HepG2 (cell line): ENCODE results near the gene UTS2R. TPM values are rescaled to one million over a fixed set of nuclear protein-coding genes. Genes with fewer than 3 reads are reported as not detected.

Experiments used
- AGO2 ChIP-seq: fragments of 200-400 bp; formaldehyde crosslinking; optimal IDR thresholded peaks from 2 replicates; pipeline ENCODE3; 2017; ENCODE audit warnings: mild to moderate bottlenecking, low read depth, low read length, moderate library complexity
- ETV6 ChIP-seq: sonication (generic); formaldehyde crosslinking; conservative IDR thresholded peaks from 2 replicates; pipeline ENCODE4 v1.4.0; 2020; ENCODE audit warnings: missing genetic modification reagents
- HCFC1 ChIP-seq: fragments of 150-350 bp; IDR thresholded peaks from 2 replicates; pipeline ENCODE4 v1.6.1; 2014; ENCODE audit warnings: low read depth, low read length
- HDAC1 ChIP-seq: sonication (generic); formaldehyde crosslinking; IDR thresholded peaks from 2 replicates; pipeline ENCODE4 v1.5.1; 2020; ENCODE audit warnings: mild to moderate bottlenecking, missing genetic modification reagents
- HOXA3 ChIP-seq: sonication (generic); formaldehyde crosslinking; IDR thresholded peaks from 2 replicates; pipeline ENCODE4 v1.5.0; 2020; ENCODE audit warnings: missing genetic modification reagents
- MED1 ChIP-seq: sonication (generic); formaldehyde crosslinking; IDR thresholded peaks from 2 replicates; pipeline ENCODE4 v1.4.0; 2020; ENCODE audit warnings: missing genetic modification reagents
- MED13 ChIP-seq: sonication (generic); formaldehyde crosslinking; IDR thresholded peaks from 2 replicates; pipeline ENCODE4 v1.5.0; 2020; ENCODE audit warnings: missing genetic modification reagents
- MEF2D ChIP-seq: sonication (generic); formaldehyde crosslinking; IDR thresholded peaks from 2 replicates; pipeline ENCODE4 v1.5.1; 2020; ENCODE audit warnings: mild to moderate bottlenecking, missing genetic modification reagents
- NR2C2 ChIP-seq: sonication (generic); formaldehyde crosslinking; IDR thresholded peaks from 2 replicates; pipeline ENCODE4 v1.4.0; 2020; ENCODE audit warnings: missing genetic modification reagents, mild to moderate bottlenecking, moderate library complexity, borderline replicate concordance
- PRMT3 ChIP-seq: sonication (generic); formaldehyde crosslinking; IDR thresholded peaks from 2 replicates; pipeline ENCODE4 v1.8.1; 2022; ENCODE audit warnings: low read depth, mild to moderate bottlenecking, moderate library complexity, missing genetic modification reagents, borderline replicate concordance
- SAFB2 ChIP-seq: sonication (generic); formaldehyde crosslinking; IDR thresholded peaks from 2 replicates; pipeline ENCODE4 v1.5.1; 2020; ENCODE audit warnings: missing genetic modification reagents, low read depth, mild to moderate bottlenecking, borderline replicate concordance
- SALL1 ChIP-seq: sonication (generic); formaldehyde crosslinking; IDR thresholded peaks from 2 replicates; pipeline ENCODE4 v1.8.0; 2022; ENCODE audit warnings: mild to moderate bottlenecking, missing genetic modification reagents
- SAP130 ChIP-seq: IDR thresholded peaks from 2 replicates; pipeline ENCODE4 v1.6.1; 2016; ENCODE audit warnings: low read depth
- SOX5 ChIP-seq: IDR thresholded peaks from 2 replicates; pipeline ENCODE4 v1.6.1; 2016; ENCODE audit warnings: borderline replicate concordance
- SP1 ChIP-seq, 2 experiments: fragments of 450-650 bp in 1 of 2; sonication (generic) in 1 of 2; formaldehyde crosslinking in 1 of 2; IDR thresholded peaks; 2 replicates each; pipeline versions ENCODE4 v1.4.0 to v1.6.1; 2016 to 2020; ENCODE audit warnings: missing genetic modification reagents in 1 of 2
- THYN1 ChIP-seq: sonication (generic); formaldehyde crosslinking; IDR thresholded peaks from 2 replicates; pipeline ENCODE4 v1.8.1; 2023; ENCODE audit warnings: low read depth, mild to moderate bottlenecking, moderate library complexity, missing genetic modification reagents, borderline replicate concordance
- WIZ ChIP-seq: sonication (generic); formaldehyde crosslinking; IDR thresholded peaks from 2 replicates; pipeline ENCODE4 v1.5.1; 2020; ENCODE audit warnings: mild to moderate bottlenecking, missing genetic modification reagents
- YEATS2 ChIP-seq: sonication (generic); formaldehyde crosslinking; IDR thresholded peaks from 2 replicates; pipeline ENCODE4 v1.4.0; 2020; ENCODE audit warnings: missing genetic modification reagents, borderline replicate concordance
- ZNF136 ChIP-seq: sonication (generic); formaldehyde crosslinking; IDR thresholded peaks from 2 replicates; pipeline ENCODE4 v1.8.1; 2022; ENCODE audit warnings: low read depth, mild to moderate bottlenecking, moderate library complexity, missing genetic modification reagents
- ZNF143 ChIP-seq: sonication (generic); formaldehyde crosslinking; IDR thresholded peaks from 2 replicates; pipeline ENCODE4 v1.4.0; 2020; ENCODE audit warnings: missing genetic modification reagents
- ZNF160 ChIP-seq: sonication (generic); formaldehyde crosslinking; IDR thresholded peaks from 2 replicates; pipeline ENCODE4 v1.8.0; 2022; ENCODE audit warnings: mild to moderate bottlenecking, inconsistent platforms, missing genetic modification reagents
- ZNF253 ChIP-seq: sonication (generic); formaldehyde crosslinking; IDR thresholded peaks from 2 replicates; pipeline ENCODE4 v1.8.0; 2022; ENCODE audit warnings: mild to moderate bottlenecking, missing genetic modification reagents, borderline replicate concordance
- ZNF572 ChIP-seq: sonication (generic); formaldehyde crosslinking; IDR thresholded peaks from 2 replicates; pipeline ENCODE4 v1.5.1; 2020; ENCODE audit warnings: mild to moderate bottlenecking, missing genetic modification reagents
- ZNF598 ChIP-seq: sonication (generic); formaldehyde crosslinking; IDR thresholded peaks from 2 replicates; pipeline ENCODE4 v1.5.1; 2020; ENCODE audit warnings: mild to moderate bottlenecking, missing genetic modification reagents, borderline replicate concordance
- ZNF776 ChIP-seq: sonication (generic); formaldehyde crosslinking; IDR thresholded peaks from 2 replicates; pipeline ENCODE4 v1.4.0; 2020; ENCODE audit warnings: mild to moderate bottlenecking, missing genetic modification reagents
- polyA plus RNA-seq, 8 experiments: library from polyadenylated mRNA; depleted of rRNA in 3 of 8; stranded (reverse) in 7 of 8; unstranded in 1 of 8; fragments of >200 nt; fragmentation: Illumina TruSeq in 4 of 8; extraction: Trizol in 4 of 8; gene quantifications; 2 replicates each; pipeline versions ENCODE4 v1.2.1 to v1.2.3, GENCODE V29; 2011 to 2016; ENCODE audit warnings: low read depth in 4 of 8, missing spikeins in 1 of 8, mixed read lengths in 1 of 8; ENCODE audit not compliant: insufficient read depth in 1 of 8
- total RNA-seq, 5 experiments: library from RNA; depleted of rRNA; stranded (reverse); fragments of >200 nt; fragmentation: Illumina TruSeq; extraction: Trizol; gene quantifications; 2 replicates each; pipeline ENCODE4 v1.2.3, GENCODE V29; 2016; ENCODE audit warnings: low read depth in 1 of 5
- TF ChIP-seq, protein P1 (sequence below): sonication (generic); formaldehyde crosslinking; IDR thresholded peaks from 2 replicates; pipeline ENCODE4 v1.4.0; 2020; ENCODE audit warnings: mild to moderate bottlenecking, missing genetic modification reagents
- TF ChIP-seq, protein P2 (sequence below): IDR thresholded peaks from 2 replicates; pipeline ENCODE4 v1.4.0; 2020; ENCODE audit warnings: mild to moderate bottlenecking, missing genetic modification reagents

UTS2R gene
- total and polyA plus RNA-seq, 2 of the 13 experiments (the other 11 are each of a cell fraction or from before 2014, with no cell fraction given) = 0.13 to 0.15 TPM

DNA sequence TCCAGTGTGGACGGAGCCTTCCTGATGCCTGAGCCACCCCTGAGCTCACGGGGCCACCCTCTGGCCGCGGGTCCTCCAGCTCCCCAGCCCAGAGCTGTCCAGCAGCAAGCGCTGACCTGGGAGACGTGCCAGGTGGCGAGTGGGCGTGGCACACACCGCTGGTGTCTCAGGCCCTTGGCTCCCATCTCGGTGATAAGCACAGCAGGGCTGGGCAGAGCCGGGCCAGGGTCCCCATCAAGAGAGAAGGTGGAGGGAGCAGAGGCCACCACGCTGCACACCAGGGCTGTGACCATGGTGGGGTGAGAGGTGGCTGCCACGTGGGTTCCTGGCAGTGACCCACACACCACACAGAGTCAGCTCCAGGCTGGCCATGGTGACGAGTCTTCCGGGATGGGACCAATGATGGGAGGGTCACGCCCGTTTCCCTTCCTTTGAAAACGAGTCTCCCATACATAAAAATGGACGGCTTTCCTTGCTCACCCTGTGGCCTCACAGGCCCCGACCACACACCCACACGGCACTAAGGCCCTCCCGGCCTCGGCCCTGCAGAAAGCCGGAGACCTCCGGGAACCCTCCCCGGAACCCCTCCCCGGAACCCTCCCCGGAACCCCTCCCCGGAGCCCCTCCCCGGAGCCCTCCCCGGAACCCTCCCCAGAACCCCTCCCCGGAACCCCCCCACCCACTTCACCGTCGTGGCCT, 16.8 kb downstream of the UTS2R start (continued):
- TF ChIP-seq SP1 (IDR thresholded peaks at IDR 0.05) (no peak), SP1 (CRISPR knock-in tag; IDR thresholded peaks at IDR 0.05) (peak; percentile 72), WIZ (peak; percentile 61), HDAC1 (CRISPR knock-in tag) (peak; percentile 63), ZNF160 (peak; percentile 24; the same call in 1 of the 2 replicates), THYN1 (CRISPR knock-in tag) (no peak), ZNF572 (CRISPR knock-in tag) (0 out of 2 replicates have a peak, but pooled peaks have one; percentile 30), SOX5 (peak; percentile 13; the same call in 1 of the 2 replicates), AGO2 (peak; percentile 77), SAP130 (CRISPR knock-in tag) (peak; percentile 95), PRMT3 (CRISPR knock-in tag) (no peak), ZNF136 (CRISPR knock-in tag) (0 out of 2 replicates have a peak, but pooled peaks have one; percentile 29), YEATS2 (peak; percentile 44; the same call in 1 of the 2 replicates), MED1 (CRISPR knock-in tag) (peak; percentile 65; the same call in 1 of the 2 replicates), SALL1 (CRISPR knock-in tag) (peak; percentile 76; the same call in 1 of the 2 replicates), ZNF253 (CRISPR knock-in tag) (no peak), HOXA3 (CRISPR knock-in tag) (peak; percentile 76), ZNF143 (CRISPR knock-in tag) (0 out of 2 replicates have a peak, but pooled peaks have one; percentile 45), ZNF598 (0 out of 2 replicates have a peak, but pooled peaks have one; percentile 22), MEF2D (peak; percentile 69; the same call in 1 of the 2 replicates), NR2C2 (CRISPR knock-in tag) (no peak), ZNF776 (CRISPR knock-in tag) (no peak), HCFC1 (no peak), ETV6 (peak; percentile 81; the same call in 1 of the 2 replicates), SAFB2 (peak; percentile 29; the same call in 1 of the 2 replicates), MED13 (CRISPR knock-in tag) (0 out of 2 replicates have a peak, but pooled peaks have one; percentile 24)
- TF ChIP-seq, protein P1, sequence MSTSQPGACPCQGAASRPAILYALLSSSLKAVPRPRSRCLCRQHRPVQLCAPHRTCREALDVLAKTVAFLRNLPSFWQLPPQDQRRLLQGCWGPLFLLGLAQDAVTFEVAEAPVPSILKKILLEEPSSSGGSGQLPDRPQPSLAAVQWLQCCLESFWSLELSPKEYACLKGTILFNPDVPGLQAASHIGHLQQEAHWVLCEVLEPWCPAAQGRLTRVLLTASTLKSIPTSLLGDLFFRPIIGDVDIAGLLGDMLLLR = no peak
- TF ChIP-seq, protein P2, sequence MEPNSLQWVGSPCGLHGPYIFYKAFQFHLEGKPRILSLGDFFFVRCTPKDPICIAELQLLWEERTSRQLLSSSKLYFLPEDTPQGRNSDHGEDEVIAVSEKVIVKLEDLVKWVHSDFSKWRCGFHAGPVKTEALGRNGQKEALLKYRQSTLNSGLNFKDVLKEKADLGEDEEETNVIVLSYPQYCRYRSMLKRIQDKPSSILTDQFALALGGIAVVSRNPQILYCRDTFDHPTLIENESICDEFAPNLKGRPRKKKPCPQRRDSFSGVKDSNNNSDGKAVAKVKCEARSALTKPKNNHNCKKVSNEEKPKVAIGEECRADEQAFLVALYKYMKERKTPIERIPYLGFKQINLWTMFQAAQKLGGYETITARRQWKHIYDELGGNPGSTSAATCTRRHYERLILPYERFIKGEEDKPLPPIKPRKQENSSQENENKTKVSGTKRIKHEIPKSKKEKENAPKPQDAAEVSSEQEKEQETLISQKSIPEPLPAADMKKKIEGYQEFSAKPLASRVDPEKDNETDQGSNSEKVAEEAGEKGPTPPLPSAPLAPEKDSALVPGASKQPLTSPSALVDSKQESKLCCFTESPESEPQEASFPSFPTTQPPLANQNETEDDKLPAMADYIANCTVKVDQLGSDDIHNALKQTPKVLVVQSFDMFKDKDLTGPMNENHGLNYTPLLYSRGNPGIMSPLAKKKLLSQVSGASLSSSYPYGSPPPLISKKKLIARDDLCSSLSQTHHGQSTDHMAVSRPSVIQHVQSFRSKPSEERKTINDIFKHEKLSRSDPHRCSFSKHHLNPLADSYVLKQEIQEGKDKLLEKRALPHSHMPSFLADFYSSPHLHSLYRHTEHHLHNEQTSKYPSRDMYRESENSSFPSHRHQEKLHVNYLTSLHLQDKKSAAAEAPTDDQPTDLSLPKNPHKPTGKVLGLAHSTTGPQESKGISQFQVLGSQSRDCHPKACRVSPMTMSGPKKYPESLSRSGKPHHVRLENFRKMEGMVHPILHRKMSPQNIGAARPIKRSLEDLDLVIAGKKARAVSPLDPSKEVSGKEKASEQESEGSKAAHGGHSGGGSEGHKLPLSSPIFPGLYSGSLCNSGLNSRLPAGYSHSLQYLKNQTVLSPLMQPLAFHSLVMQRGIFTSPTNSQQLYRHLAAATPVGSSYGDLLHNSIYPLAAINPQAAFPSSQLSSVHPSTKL = peak; percentile 38; the same call in 1 of the 2 replicates
